Hematopoietic multipotent progenitor cell (in vitro differentiated cells): Measurements from ENCODE around the gene PCCA. TPM values are rescaled to one million over a fixed set of nuclear protein-coding genes. Genes with fewer than 3 reads are reported as not detected.
"Not testable (repeated sequence)": the region's sequence is repeated elsewhere in the genome, so short reads cannot be mapped to it uniquely, and the experiment has no call there.

Experiments used
- DNase-seq, 3 donors: peaks; one replicate each; pipeline ENCODE4 v3.0.0-alpha.2; 2011 to 2015; ENCODE audit warnings: low read depth in 2 of 3, low spot score in 2 of 3
- total RNA-seq: library from RNA; depleted of rRNA; stranded (reverse); fragments of >200 nt; gene quantifications from one replicate; pipeline ENCODE4 v1.2.3, GENCODE V29; 2012

The PCCA gene
- total RNA-seq, 1 donor = 11.0 TPM

- DNase-seq = no peak
Observed at GRCh38 chr13:100347968-100348367, 259.1 kb downstream of the PCCA start.

- no peak for DNase-seq
Observed at GRCh38 chr13:100349594-100349993, 260.7 kb downstream of the PCCA start.

- DNase-seq = no peak
Observed at GRCh38 chr13:100350601-100351000, 261.7 kb downstream of the PCCA start.

GRCh38 chr13:100356426-100356825 is 267.5 kb downstream of the PCCA start:
- no peak for DNase-seq

GRCh38 chr13:100356889-100357288 is 268.0 kb downstream of the PCCA start:
- no peak for DNase-seq

- DNase-seq = no peak
Observed at GRCh38 chr13:100357764-100358163, 268.9 kb downstream of the PCCA start.

- DNase-seq = no peak
Observed at GRCh38 chr13:100361504-100361903, 272.6 kb downstream of the PCCA start.

GRCh38 chr13:100362371-100362770 is 273.5 kb downstream of the PCCA start:
- no peak for DNase-seq

- no peak for DNase-seq
Observed at GRCh38 chr13:100362781-100363180, 273.9 kb downstream of the PCCA start.

- no peak for DNase-seq
Observed at GRCh38 chr13:100363285-100363711, 274.4 kb downstream of the PCCA start.

- DNase-seq = no peak
Observed at GRCh38 chr13:100363874-100364273, 275.0 kb downstream of the PCCA start.

GRCh38 chr13:100364591-100364990 is 275.7 kb downstream of the PCCA start:
- DNase-seq = no peak

GRCh38 chr13:100365680-100366079 is 276.8 kb downstream of the PCCA start:
- no peak for DNase-seq

GRCh38 chr13:100378533-100378932 is 289.6 kb downstream of the PCCA start:
- no peak for DNase-seq

GRCh38 chr13:100381595-100382224 is 292.8 kb downstream of the PCCA start:
- DNase-seq = no peak

- DNase-seq = no peak
Observed at GRCh38 chr13:100382785-100383184, 293.9 kb downstream of the PCCA start.

GRCh38 chr13:100387416-100387815 is 298.5 kb downstream of the PCCA start:
- DNase-seq = no peak

GRCh38 chr13:100388150-100388549 is 299.3 kb downstream of the PCCA start:
- DNase-seq = not testable (repeated sequence)

GRCh38 chr13:100388923-100389322 is 300.0 kb downstream of the PCCA start:
- no peak for DNase-seq

- DNase-seq = no peak
Observed at GRCh38 chr13:100389617-100390016, 300.7 kb downstream of the PCCA start.

- peak in 2 of 3 donors; percentile 12 to 24 for DNase-seq
Observed at GRCh38 chr13:100392709-100393630, 304.1 kb downstream of the PCCA start.
